HepG2 (cell line): ENCODE data around the gene DTD2.

ENCODE experiments used
- CREB1 ChIP-seq, 2 experiments: fragments of 450-650 bp in 1 of 2; IDR thresholded peaks; 2 replicates each; pipeline ENCODE4 v1.6.1; 2016 to 2017; ENCODE audit warnings: control low read depth in 1 of 2, mild to moderate bottlenecking in 1 of 2, missing compliant biosample characterization in 1 of 2, missing genetic modification characterization in 1 of 2
- CTCF ChIP-seq: sonication (generic); formaldehyde crosslinking; IDR thresholded peaks from 2 replicates; pipeline ENCODE4 v1.5.0; 2020; ENCODE audit warnings: mild to moderate bottlenecking, missing genetic modification reagents, moderate library complexity
- NONO ChIP-seq, 2 experiments: fragments of 450-650 bp in 1 of 2; sonication (generic) in 1 of 2; formaldehyde crosslinking in 1 of 2; IDR thresholded peaks in 1 of 2; conservative IDR thresholded peaks in 1 of 2; 2 replicates each; pipeline versions ENCODE4 v1.6.1 to v1.8.0; 2017 to 2022; ENCODE audit warnings: mild to moderate bottlenecking in 1 of 2, missing genetic modification reagents in 1 of 2, moderate library complexity in 1 of 2
- PAWR ChIP-seq: sonication (generic); formaldehyde crosslinking; IDR thresholded peaks from 2 replicates; pipeline ENCODE4 v1.4.0; 2020; ENCODE audit warnings: missing genetic modification reagents, mild to moderate bottlenecking, borderline replicate concordance
- TBP ChIP-seq: sonication (generic); formaldehyde crosslinking; IDR thresholded peaks from 2 replicates; pipeline ENCODE4 v1.5.0; 2020; ENCODE audit warnings: missing genetic modification reagents
- ZMAT3 ChIP-seq: sonication (generic); formaldehyde crosslinking; conservative IDR thresholded peaks from 2 replicates; pipeline ENCODE4 v1.7.0; 2021; ENCODE audit warnings: missing genetic modification reagents
- ZNF530 ChIP-seq: sonication (generic); formaldehyde crosslinking; IDR thresholded peaks from 2 replicates; pipeline ENCODE4 v1.5.0; 2020; ENCODE audit warnings: low read depth, mild to moderate bottlenecking, missing genetic modification reagents
- ZNF546 ChIP-seq: sonication (generic); formaldehyde crosslinking; conservative IDR thresholded peaks from 2 replicates; pipeline ENCODE4 v1.8.1; 2023; ENCODE audit warnings: mild to moderate bottlenecking, missing genetic modification reagents
- ZNF850 ChIP-seq: sonication (generic); formaldehyde crosslinking; conservative IDR thresholded peaks from 2 replicates; pipeline ENCODE4 v1.9.0; 2021; ENCODE audit warnings: mild to moderate bottlenecking, missing genetic modification reagents

DNA sequence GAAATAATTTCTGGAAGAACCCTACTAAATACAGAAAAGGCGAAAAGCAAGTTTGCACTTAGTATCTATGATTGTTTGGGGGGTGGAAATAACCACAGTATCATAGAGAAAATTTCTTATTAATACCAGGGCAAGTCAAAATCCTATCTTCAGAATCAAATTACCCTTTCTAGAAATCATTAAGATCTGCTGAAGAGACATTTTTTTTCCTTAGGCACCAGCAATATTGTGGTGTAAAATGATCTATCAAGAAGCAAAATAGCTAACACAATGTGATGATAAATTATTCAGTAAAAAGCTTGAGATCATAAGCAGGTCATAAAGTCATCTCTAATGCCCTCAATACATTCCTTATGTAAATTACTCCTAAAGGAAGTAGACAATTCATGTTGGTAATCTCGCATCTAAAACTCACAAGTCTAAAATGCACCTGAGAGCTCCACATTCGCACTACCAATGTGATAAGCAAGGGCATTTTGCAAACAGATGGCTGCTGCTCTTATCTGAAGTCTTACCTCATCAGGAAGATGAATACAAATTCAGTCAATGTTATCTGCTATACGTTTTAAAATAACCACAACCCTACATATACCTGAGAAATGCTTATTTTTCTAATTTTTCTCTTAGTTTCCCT lies 51.6 kb downstream of the DTD2 start:
- no peak for TF ChIP-seq ZMAT3
- no peak for TF ChIP-seq ZNF546 (CRISPR knock-in tag)
- TF ChIP-seq NONO (IDR thresholded peaks at IDR 0.05): no peak
- no peak for TF ChIP-seq NONO (CRISPR knock-in tag; conservative IDR thresholded peaks at IDR 0.05)
- TF ChIP-seq PAWR (CRISPR knock-in tag): no peak
- no peak for TF ChIP-seq CREB1 (IDR thresholded peaks at IDR 0.05)
- TF ChIP-seq CREB1 (CRISPR knock-in tag; IDR thresholded peaks at IDR 0.05): no peak
- TF ChIP-seq CTCF (CRISPR knock-in tag): no peak
- no peak for TF ChIP-seq ZNF530 (CRISPR knock-in tag)
- no peak for TF ChIP-seq ZNF850 (CRISPR knock-in tag)
- TF ChIP-seq TBP (CRISPR knock-in tag): no peak
